Measurements from ENCODE around the gene SERPINH1.

The SERPINH1 gene

GRCh38 chr11:75562048-75562835 is at the start of gene SERPINH1:
SERPINH1 (plus strand) TSS chr11:75562253; CDS start chr11:75566350, 4,097 bp downstream.
- DNase-seq = peak; percentile 56

GRCh38 chr11:75513250-75513649 is 48.8 kb upstream of the SERPINH1 start:
- no peak for DNase-seq

GRCh38 chr11:75514596-75514995 is 47.5 kb upstream of the SERPINH1 start:
- DNase-seq = no peak

GRCh38 chr11:75516140-75516539 is 45.9 kb upstream of the SERPINH1 start:
- no peak for DNase-seq

GRCh38 chr11:75516886-75517285 is 45.2 kb upstream of the SERPINH1 start:
- DNase-seq = no peak

- DNase-seq = no peak
Measured at GRCh38 chr11:75518204-75518549, 43.9 kb upstream of the SERPINH1 start.

GRCh38 chr11:75518771-75519653 is 43.0 kb upstream of the SERPINH1 start:
- no peak for DNase-seq

GRCh38 chr11:75520688-75521087 is 41.4 kb upstream of the SERPINH1 start:
- no peak for DNase-seq

- DNase-seq = no peak
Measured at GRCh38 chr11:75522286-75523044, 39.6 kb upstream of the SERPINH1 start.

GRCh38 chr11:75523189-75523588 is 38.9 kb upstream of the SERPINH1 start:
- DNase-seq = no peak

GRCh38 chr11:75523811-75524664 is 38.0 kb upstream of the SERPINH1 start:
- no peak for DNase-seq

- peak; percentile 34 for DNase-seq
Measured at GRCh38 chr11:75524665-75525432, 37.2 kb upstream of the SERPINH1 start.

GRCh38 chr11:75525433-75526191 is 36.4 kb upstream of the SERPINH1 start, which contains the start of gene GDPD5:
GDPD5 (minus strand) TSS chr11:75525941; CDS start chr11:75477735, 48,206 bp downstream.
- DNase-seq = peak; percentile 83

GRCh38 chr11:75526192-75526541 is 35.9 kb upstream of the SERPINH1 start:
- no peak for DNase-seq

- DNase-seq = no peak
Measured at GRCh38 chr11:75527130-75527529, 34.9 kb upstream of the SERPINH1 start.

GRCh38 chr11:75527938-75528735 is 33.9 kb upstream of the SERPINH1 start:
- DNase-seq = no peak

- no peak for DNase-seq
Measured at GRCh38 chr11:75530577-75530976, 31.5 kb upstream of the SERPINH1 start.

- no peak for DNase-seq
Measured at GRCh38 chr11:75531325-75531724, 30.7 kb upstream of the SERPINH1 start.

GRCh38 chr11:75532200-75533048 is 29.6 kb upstream of the SERPINH1 start:
- DNase-seq = peak; percentile 83

Measured in activated CD8-positive, alpha-beta memory T cell treated with anti-CD3 and anti-CD28 coated beads, Interleukin-2, amount 50 U/mL, for 4 hours (primary cell).